ENCODE measurements around the gene GALNT9.
A peak's percentile ranks its signal among the peaks of the same experiment; 100 is the strongest.
"Not testable (repeated sequence)": the region's sequence is repeated elsewhere in the genome, so short reads cannot be mapped to it uniquely, and the experiment has no call there.

GALNT9 gene

GRCh38 chr12:132358241-132359225 is 29.1 kb upstream of the GALNT9 start:
- not testable (repeated sequence) for DNase-seq (ENCODE audit: low read depth, low spot score)

GRCh38 chr12:132357623-132358186 is 28.3 kb upstream of the GALNT9 start:
- no peak for DNase-seq (ENCODE audit: low read depth, low spot score)

GRCh38 chr12:132356691-132357622 is 27.6 kb upstream of the GALNT9 start:
- peak; percentile 36 for DNase-seq (ENCODE audit: low read depth, low spot score)

- DNase-seq (ENCODE audit: low read depth, low spot score): no peak
These were observed 26.6 kb upstream of the GALNT9 start for GRCh38 chr12:132355742-132356681.

- no peak for DNase-seq (ENCODE audit: low read depth, low spot score)
These were observed 25.7 kb upstream of the GALNT9 start for GRCh38 chr12:132354982-132355680.

- no peak for DNase-seq (ENCODE audit: low read depth, low spot score)
These were observed 25.0 kb upstream of the GALNT9 start for GRCh38 chr12:132354211-132354981.

GRCh38 chr12:132353811-132354210 is 24.4 kb upstream of the GALNT9 start:
- no peak for DNase-seq (ENCODE audit: low read depth, low spot score)

- DNase-seq (ENCODE audit: low read depth, low spot score): no peak
These were observed 23.8 kb upstream of the GALNT9 start for GRCh38 chr12:132352896-132353800.

GRCh38 chr12:132351751-132352495 is 22.5 kb upstream of the GALNT9 start:
- DNase-seq (ENCODE audit: low read depth, low spot score): no peak

DNA sequence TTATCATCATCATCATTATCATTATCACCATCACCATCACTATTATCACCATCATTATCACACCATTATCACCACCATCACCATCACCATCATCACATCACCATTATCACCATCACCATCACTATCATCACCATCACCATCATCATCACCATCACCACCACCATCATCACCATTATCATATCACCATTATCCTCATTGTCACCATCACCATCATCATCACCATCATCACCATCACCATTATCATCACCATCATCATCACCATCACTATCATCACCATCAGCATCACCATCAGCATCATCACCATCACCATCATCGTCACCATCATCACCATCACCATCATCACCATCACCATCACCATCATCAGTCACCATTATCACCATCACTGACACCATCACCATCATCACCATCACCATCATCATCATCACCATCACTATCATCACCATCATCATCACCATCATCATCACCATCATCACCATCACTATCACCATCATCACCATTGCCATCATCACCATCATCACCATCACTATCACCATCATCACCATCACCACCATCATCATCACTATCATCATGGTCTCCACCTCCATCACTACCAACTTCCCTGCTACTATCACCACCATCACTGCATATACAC is 20.2 kb upstream of the GALNT9 start:
- no peak for DNase-seq (ENCODE audit: low read depth, low spot score)

DNA sequence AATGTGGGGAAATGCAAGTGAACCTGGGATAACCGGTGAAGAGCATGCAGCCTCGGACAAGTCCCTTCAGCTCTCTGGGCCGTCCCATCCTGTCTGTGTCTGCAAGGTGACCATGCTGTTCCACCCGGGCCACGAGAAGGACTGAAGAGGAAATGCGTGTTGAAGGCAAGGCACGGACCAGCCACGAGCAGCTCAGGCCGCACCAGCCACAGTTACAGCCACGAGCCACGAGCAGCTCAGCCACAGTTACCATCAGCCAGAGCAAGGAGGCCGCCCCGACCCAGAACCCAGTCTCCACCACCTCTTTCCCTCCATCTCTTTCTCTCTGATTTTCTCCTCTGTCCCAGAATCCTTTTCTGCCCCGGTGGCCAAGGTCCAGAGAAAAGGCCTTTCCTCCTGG is 18.8 kb upstream of the GALNT9 start:
- DNase-seq (ENCODE audit: low read depth, low spot score): no peak

DNA sequence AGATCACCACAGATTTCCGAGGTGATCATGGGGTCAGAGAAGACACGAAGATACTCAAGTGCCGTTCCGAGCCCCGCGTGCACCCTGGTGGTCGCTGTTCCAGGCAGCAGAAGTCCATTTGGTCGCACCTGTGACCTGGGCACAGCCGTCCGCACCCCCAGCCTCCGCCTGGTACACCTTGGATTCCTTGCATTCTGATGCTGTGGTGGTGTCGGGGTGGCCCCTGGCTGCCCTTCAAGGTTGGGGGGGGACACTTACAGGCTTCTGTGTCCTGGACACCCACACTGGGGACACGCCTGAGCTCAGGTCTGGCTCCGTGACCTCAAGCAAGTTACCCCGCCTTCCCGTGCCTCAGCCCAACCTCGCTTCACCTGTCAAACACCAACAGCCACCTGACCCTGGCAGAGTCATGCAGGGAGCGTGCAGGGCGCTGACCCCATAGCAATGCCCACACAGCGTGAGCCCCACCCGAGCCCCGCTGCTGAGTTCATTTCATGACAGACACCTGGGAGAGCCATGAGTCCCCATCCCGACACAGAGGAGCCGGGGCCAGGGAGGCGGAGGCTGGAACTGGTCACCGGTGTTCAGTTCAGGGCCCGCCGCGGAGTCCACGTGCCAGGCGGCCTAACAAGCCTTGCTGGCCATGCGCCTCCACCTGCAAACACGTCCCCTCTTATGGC is 17.9 kb upstream of the GALNT9 start:
- no peak for DNase-seq (ENCODE audit: low read depth, low spot score)

DNA sequence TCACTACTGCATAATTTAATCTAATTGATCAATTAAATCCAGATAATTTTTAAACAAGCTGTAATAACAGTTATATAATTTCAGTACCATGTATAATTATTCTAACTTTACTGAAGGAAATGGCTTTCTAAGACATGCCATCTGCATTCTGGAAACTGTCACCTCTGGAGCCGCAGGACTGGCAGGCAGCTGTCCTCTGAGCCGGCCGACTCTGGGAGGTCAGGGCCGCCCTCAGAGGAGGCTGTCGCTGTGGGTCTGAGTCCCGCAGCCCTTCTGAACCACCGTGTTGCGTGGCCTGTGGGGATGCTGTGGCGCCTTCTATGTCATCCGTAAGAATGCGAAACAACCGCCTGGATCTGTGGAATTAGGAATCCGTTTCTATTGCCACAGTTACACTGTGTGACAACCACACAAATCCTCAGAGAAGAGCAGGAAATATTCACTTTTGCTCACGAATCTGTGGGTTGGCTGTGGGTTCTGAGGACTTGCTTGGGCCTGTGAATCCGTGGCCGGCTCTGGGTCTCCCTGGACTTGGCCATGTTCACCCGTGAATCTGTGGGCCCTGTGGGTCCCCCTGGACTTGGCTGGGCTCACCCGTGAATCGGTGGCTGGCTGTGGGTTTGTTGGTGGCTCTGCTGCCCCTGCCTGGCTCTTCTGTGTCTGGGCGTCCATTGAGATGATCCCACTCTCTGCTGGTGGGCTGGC is 17.2 kb upstream of the GALNT9 start:
- no peak for DNase-seq (ENCODE audit: low read depth, low spot score)

DNA sequence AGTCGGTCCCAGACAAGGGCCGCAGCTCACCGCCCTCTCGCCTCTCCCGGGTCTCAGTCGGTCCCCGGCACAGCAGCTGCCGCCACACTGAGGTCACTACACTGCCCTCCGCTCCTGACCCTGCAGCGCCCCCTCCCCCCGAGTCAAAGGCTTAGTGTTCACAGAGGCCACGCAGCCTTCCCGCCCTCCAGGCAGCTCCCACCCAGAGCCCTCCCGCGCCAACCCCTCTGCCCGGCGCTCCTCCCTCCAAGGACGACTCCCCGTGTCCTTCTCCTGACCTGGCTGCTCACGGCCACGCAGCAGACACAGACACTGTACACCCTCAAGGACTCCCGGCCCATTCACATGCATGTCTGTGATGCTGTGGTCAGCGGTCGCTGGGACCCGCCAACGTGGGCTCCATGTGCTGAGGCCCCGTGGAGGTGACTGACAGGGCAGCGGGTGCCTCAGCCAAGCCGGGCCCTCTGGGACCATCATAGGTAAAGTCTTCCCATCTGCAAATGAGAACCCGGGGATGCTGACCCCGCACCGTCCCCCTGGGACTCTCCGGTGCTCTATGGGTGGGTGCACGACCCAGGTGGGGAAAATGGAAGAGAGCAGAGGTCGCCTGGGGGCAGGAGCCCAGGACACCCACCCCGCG is 16.3 kb upstream of the GALNT9 start:
- DNase-seq (ENCODE audit: low read depth, low spot score): no peak

- DNase-seq (ENCODE audit: low read depth, low spot score): no peak
These were observed 15.7 kb upstream of the GALNT9 start for GRCh38 chr12:132345126-132345525.
